GM19455 (cell line): ENCODE measurements around the gene KLK3.
"Not testable (repeated sequence)": the region's sequence is repeated elsewhere in the genome, so short reads cannot be mapped to it uniquely, and the experiment has no call there.

ENCODE experiments used
- ATAC-seq: cut with Tn5 transposase; IDR thresholded peaks from one replicate; pipeline ENCODE4 v1.9.1; 2021; ENCODE audit not compliant: unreplicated experiment

The KLK3 gene

DNA sequence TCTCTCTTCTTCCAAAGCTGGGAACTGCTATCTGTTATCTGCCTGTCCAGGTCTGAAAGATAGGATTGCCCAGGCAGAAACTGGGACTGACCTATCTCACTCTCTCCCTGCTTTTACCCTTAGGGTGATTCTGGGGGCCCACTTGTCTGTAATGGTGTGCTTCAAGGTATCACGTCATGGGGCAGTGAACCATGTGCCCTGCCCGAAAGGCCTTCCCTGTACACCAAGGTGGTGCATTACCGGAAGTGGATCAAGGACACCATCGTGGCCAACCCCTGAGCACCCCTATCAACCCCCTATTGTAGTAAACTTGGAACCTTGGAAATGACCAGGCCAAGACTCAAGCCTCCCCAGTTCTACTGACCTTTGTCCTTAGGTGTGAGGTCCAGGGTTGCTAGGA, 5.1 kb downstream of the KLK3 start:
- no peak for ATAC-seq

DNA sequence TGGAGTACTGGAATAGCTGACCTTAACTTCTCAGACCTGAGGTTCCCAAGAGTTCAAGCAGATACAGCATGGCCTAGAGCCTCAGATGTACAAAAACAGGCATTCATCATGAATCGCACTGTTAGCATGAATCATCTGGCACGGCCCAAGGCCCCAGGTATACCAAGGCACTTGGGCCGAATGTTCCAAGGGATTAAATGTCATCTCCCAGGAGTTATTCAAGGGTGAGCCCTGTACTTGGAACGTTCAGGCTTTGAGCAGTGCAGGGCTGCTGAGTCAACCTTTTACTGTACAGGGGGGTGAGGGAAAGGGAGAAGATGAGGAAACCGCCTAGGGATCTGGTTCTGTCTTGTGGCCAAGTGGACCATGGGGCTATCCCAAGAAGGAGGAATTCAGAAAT, 6.3 kb downstream of the KLK3 start:
- ATAC-seq = no peak

DNA sequence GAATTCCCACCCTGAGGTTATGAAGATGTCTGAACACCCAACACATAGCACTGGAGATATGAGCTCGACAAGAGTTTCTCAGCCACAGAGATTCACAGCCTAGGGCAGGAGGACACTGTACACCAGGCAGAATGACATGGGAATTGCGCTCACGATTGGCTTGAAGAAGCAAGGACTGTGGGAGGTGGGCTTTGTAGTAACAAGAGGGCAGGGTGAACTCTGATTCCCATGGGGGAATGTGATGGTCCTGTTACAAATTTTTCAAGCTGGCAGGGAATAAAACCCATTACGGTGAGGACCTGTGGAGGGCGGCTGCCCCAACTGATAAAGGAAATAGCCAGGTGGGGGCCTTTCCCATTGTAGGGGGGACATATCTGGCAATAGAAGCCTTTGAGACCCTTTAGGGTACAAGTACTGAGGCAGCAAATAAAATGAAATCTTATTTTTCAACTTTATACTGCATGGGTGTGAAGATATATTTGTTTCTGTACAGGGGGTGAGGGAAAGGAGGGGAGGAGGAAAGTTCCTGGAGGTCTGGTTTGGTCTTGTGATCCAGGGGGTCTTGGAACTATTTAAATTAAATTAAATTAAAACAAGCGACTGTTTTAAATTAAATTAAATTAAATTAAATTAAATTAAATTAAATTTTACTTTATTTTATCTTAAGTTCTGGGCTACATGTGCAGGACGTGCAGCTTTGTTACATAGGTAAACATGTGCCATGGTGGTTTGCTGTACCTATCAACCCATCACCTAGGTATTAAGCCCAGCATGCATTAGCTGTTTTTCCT, 7.0 kb downstream of the KLK3 start:
- no peak for ATAC-seq

DNA sequence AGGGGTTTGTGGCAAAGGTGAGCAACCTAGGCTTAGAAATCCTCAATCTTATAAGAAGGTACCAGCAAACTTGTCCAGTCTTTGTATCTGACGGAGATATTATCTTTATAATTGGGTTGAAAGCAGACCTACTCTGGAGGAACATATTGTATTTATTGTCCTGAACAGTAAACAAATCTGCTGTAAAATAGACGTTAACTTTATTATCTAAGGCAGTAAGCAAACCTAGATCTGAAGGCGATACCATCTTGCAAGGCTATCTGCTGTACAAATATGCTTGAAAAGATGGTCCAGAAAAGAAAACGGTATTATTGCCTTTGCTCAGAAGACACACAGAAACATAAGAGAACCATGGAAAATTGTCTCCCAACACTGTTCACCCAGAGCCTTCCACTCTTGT, 14.8 kb downstream of the KLK3 start:
- no peak for ATAC-seq

DNA sequence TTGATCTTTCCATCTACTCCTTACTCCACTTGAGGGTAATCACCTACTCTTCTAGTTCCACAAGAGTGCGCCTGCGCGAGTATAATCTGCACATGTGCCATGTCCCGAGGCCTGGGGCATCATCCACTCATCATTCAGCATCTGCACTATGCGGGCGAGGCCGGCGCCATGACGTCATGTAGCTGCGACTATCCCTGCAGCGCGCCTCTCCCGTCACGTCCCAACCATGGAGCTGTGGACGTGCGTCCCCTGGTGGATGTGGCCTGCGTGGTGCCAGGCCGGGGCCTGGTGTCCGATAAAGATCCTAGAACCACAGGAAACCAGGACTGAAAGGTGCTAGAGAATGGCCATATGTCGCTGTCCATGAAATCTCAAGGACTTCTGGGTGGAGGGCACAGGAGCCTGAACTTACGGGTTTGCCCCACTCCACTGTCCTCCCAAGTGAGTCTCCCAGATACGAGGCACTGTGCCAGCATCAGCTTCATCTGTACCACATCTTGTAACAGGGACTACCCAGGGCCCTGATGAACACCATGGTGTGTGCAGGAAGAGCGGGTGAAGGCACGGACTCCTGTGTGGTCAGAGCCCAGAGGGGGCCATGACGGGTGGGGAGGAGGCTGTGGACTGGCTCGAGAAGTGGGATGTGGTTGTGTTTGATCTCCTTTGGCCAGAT, 15.8 kb downstream of the KLK3 start:
- ATAC-seq = no peak

DNA sequence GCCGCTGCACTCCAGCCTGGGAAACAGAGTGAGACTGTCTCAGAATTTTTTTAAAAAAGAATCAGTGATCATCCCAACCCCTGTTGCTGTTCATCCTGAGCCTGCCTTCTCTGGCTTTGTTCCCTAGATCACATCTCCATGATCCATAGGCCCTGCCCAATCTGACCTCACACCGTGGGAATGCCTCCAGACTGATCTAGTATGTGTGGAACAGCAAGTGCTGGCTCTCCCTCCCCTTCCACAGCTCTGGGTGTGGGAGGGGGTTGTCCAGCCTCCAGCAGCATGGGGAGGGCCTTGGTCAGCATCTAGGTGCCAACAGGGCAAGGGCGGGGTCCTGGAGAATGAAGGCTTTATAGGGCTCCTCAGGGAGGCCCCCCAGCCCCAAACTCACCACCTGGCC, 18.3 kb downstream of the KLK3 start, which contains the start of gene KLK2:
Gene KLK2 (plus strand): TSS at position 384 of the 400 bp plus-strand sequence. CDS start 35 bp downstream, outside the sequence.
- no peak for ATAC-seq

- no peak for ATAC-seq
These were observed 19.5 kb downstream of the KLK3 start for GRCh38 chr19:50874211-50874610.

DNA sequence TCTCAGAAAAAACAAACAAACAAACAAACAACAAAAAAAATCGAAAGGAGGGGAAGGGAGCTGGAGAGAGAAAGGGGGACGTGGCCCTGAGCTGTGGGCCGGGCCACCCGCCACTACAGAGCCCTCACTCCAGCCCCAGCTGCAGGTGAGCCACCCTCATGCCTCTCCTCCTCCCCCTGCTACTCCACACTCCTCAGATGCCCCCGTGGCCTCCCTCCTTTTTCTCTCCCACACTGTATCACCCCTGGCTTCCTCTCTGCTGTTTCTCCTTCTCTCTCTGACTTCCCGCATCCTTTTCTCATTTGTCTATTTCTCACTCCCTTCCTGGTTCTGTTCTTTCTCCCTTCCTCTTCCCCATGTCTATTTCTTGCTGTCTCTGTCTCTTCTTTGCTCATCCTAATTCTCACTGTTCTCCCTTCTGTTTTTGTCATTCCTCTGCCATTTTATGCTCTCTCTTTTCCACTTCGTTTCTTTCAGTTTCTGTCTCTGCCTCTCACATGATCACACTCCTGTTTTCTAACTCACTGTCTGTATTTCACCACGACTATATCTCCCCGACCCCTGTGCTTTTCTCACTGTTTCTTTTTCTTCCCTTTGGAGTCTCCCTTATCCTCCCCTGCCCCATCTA, 21.2 kb downstream of the KLK3 start:
- ATAC-seq = no peak

GRCh38 chr19:50876456-50876855, 21.7 kb downstream of the KLK3 start:
- ATAC-seq = no peak

GRCh38 chr19:50877338-50877737, 22.6 kb downstream of the KLK3 start:
- ATAC-seq = no peak

- no peak for ATAC-seq
These were observed 24.1 kb downstream of the KLK3 start for GRCh38 chr19:50878851-50879250.

- ATAC-seq = no peak
These were observed 25.5 kb downstream of the KLK3 start for GRCh38 chr19:50880241-50880640.

GRCh38 chr19:50882188-50882587, 27.5 kb downstream of the KLK3 start:
- ATAC-seq = no peak

- ATAC-seq = no peak
These were observed 34.9 kb downstream of the KLK3 start for GRCh38 chr19:50889638-50890037.

GRCh38 chr19:50890422-50891252, 35.9 kb downstream of the KLK3 start:
- ATAC-seq = no peak

DNA sequence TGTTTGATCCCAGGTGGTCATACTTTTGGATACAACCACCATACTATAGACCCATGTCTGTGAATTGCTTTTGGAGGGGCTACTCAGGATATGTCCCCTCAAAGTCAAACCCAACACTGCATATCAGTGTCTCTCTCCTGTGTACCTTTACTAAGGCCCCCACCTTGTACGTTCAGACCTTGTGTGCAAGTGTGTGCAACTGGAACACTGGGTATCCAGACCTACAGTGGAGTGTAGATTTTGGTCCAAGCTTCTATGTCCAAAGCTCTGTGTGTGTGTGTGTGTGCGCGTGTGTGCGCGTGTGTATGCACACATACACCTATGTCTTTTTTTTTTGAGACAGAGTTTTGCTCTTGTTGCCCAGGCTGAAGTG, 36.5 kb downstream of the KLK3 start:
- no peak for ATAC-seq

DNA sequence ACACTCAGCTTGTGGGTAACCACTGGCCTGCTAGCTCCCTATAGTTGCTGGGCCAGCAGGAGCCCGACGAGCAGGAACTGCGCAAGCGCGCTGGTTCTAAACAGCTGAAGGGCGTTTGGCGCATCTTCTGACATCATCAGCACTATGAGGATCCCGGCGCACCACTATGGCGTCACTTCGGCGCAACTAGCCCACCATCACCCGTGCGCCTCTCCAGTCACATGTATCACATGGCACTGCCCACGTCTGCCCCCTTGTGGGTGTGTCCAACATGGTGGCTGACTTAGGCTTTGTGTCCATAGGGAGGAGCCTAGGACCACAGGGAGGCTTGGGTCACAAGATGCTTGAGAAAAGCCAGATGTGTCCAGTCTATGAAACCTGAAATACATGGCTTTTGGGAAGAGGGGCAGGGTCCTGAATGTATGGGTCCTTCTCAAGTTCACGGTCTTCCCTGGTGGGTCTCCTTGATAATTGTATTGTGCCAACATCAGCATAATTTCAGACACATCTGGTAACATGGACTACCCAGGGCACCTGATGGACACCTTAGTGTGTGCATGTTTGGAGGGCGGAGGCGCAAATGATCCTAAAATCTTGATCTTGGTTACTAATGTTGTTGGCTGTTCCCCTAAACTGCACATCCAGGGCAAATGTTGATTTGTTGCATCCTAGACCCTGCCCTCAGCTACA, 38.5 kb downstream of the KLK3 start:
- ATAC-seq = no peak

DNA sequence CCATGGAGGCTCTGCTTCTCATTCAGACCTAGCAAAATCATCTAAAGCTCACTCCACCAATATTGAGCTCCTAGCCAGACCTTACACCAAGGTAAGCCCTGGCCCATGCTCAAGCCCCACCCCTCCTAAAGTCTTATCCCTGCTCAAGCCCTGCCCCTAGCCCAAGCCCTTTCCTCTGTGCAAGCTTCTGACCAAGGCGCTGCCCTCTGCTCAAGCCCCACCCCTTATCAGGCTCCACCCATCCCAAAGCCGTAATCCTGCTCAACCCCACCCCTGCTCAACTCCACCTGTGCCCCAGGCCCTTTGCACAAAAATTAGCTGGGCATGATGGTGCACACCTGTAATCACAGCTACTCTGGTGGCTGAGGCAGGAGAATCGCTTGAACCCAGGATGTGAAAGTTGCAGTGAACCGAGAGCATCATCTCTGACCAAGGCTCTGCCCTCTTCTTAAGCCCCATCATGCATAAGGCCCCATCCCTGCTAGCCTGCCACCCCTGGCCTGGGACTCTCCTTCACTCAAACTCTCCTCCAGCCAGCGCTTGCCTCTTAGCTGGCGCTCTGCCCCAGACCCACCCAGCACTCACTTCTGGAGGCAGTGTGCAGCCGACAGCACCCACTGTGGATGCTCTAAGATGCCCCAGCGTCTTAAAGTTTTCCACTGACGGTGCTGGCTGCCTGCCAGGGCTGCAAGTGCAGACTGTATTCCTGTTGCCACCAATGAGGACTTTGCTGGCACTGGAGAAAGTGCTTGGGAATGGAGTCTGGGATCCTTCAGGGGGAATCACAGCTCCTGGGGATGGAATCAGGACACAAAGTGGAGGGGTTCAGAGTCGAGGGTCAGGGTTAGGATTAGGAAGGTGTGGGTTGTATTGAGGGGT, 40.0 kb downstream of the KLK3 start:
- no peak for ATAC-seq

DNA sequence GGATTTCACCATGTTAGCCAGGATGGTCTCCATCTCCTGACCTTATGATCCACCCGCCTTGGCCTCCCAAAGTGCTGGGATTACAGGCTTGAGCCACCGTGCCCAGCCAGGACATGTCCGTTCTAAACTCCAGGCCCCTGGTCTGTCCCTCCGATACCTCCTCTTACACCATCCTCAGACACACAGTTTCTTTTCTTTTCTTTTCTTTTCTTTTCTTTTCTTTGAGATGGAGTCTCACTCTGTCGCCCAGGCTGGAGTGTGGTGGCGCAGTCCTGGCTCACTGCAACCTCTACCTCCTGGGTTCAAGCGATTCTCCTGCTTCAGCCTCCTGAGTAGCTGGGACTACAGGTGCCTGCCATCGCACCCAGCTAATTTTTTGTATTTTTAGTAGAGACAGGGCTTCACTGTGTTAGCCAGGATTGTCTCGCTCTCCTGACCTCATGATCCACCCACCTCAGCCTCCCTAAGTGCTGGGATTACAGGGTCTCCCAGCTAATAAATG, 41.4 kb downstream of the KLK3 start:
- not testable (repeated sequence) for ATAC-seq
